ENCODE results near the gene NUCB1.
"Not testable (repeated sequence)": the region's sequence is repeated elsewhere in the genome, so short reads cannot be mapped to it uniquely, and the experiment has no call there.

Gene NUCB1

GRCh38 chr19:48905664-48906063, 5.6 kb downstream of the NUCB1 start:
- no peak for DNase-seq (ENCODE audit: low read depth)

- DNase-seq (ENCODE audit: low read depth), result no peak
Measured at GRCh38 chr19:48906324-48906723, 6.2 kb downstream of the NUCB1 start.

GRCh38 chr19:48907671-48908070, 7.6 kb downstream of the NUCB1 start:
- no peak for DNase-seq (ENCODE audit: low read depth)

GRCh38 chr19:48909424-48910077, 9.4 kb downstream of the NUCB1 start:
- DNase-seq (ENCODE audit: low read depth), result not testable (repeated sequence)

- DNase-seq (ENCODE audit: low read depth), result no peak
Measured at GRCh38 chr19:48910803-48911202, 10.7 kb downstream of the NUCB1 start.

- DNase-seq (ENCODE audit: low read depth), result no peak
Measured at GRCh38 chr19:48913114-48913889, 13.2 kb downstream of the NUCB1 start.

- DNase-seq (ENCODE audit: low read depth), result no peak
Measured at GRCh38 chr19:48914181-48914580, 14.1 kb downstream of the NUCB1 start.

GRCh38 chr19:48915757-48916156, 15.6 kb downstream of the NUCB1 start:
- no peak for DNase-seq (ENCODE audit: low read depth)

- DNase-seq (ENCODE audit: low read depth), result no peak
Measured at GRCh38 chr19:48918071-48918470, 18.0 kb downstream of the NUCB1 start.

GRCh38 chr19:48918801-48919247, 18.7 kb downstream of the NUCB1 start:
- no peak for DNase-seq (ENCODE audit: low read depth)

- not testable (repeated sequence) for DNase-seq (ENCODE audit: low read depth)
Measured at GRCh38 chr19:48919271-48919670, 19.2 kb downstream of the NUCB1 start.

- no peak for DNase-seq (ENCODE audit: low read depth)
Measured at GRCh38 chr19:48920949-48921348, 20.8 kb downstream of the NUCB1 start.

- no peak for DNase-seq (ENCODE audit: low read depth)
Measured at GRCh38 chr19:48921721-48922500, 21.8 kb downstream of the NUCB1 start.

GRCh38 chr19:48922548-48923490, 22.7 kb downstream of the NUCB1 start:
- no peak for DNase-seq (ENCODE audit: low read depth)

GRCh38 chr19:48925240-48925843, 25.2 kb downstream of the NUCB1 start:
- DNase-seq (ENCODE audit: low read depth), result no peak

- not testable (repeated sequence) for DNase-seq (ENCODE audit: low read depth)
Measured at GRCh38 chr19:48925890-48926289, 25.8 kb downstream of the NUCB1 start.

- no peak for DNase-seq (ENCODE audit: low read depth)
Measured at GRCh38 chr19:48926909-48927308, 26.8 kb downstream of the NUCB1 start.

GRCh38 chr19:48927692-48928091, 27.6 kb downstream of the NUCB1 start:
- DNase-seq (ENCODE audit: low read depth), result not testable (repeated sequence)

- no peak for DNase-seq (ENCODE audit: low read depth)
Measured at GRCh38 chr19:48928164-48929025, 28.3 kb downstream of the NUCB1 start.

GRCh38 chr19:48933382-48933932, 33.3 kb downstream of the NUCB1 start, which contains the start of gene DHDH:
TSS of gene DHDH (plus strand) at chr19:48933699. CDS start at chr19:48933722, 23 bp downstream.
- DNase-seq (ENCODE audit: low read depth), result peak; percentile 71

All from CMK (cell line).